Epithelial cell of prostate (primary cell): ENCODE data around the gene SNRK.

Experiments used
- DNase-seq: peaks from one replicate; pipeline ENCODE4 v3.0.0-alpha.2; 2011; ENCODE audit warnings: low read depth, low spot score
- H3K27ac ChIP-seq: fragments of 450-650 bp; 2 replicates; pipeline ENCODE4 v1.5.1; 2017; ENCODE audit warnings: mild to moderate bottlenecking

Gene SNRK

GRCh38 chr3:43286115-43286840 lies at the start of gene SNRK:
Gene SNRK (plus strand): TSS chr3:43286540. CDS start chr3:43303204, 16,664 bp downstream.
- H3K27ac ChIP-seq: peak within 1 kb of the TSS; percentile 73
- peak; percentile 41 for DNase-seq

GRCh38 chr3:43238801-43239200 lies 47.5 kb upstream of the SNRK start:
- no peak for DNase-seq

DNA sequence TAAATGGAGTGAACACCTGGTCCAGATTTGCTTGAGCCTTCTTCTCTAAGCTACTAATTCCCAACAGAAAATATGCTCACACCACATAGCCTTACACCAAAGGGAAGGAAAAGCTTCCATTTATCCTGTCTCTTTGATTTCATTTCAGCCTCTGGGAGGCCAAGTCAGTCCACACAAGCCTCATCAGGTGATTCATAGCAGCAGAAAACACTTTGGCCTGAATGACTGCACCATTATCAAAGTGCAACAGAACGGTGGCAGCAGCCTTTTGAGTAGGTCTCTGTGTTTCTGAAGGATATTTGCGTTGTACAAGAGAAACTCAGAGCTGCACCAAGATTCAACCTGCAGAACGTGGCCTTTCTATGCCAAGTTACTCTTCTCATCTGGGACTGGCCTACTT lies 46.6 kb upstream of the SNRK start:
- DNase-seq: no peak
- H3K27ac ChIP-seq: no peak overlapping the region

More at GRCh38 chr3:43238801-43239200, 47.5 kb upstream of the SNRK start:
- no peak overlapping the region for H3K27ac ChIP-seq

DNA sequence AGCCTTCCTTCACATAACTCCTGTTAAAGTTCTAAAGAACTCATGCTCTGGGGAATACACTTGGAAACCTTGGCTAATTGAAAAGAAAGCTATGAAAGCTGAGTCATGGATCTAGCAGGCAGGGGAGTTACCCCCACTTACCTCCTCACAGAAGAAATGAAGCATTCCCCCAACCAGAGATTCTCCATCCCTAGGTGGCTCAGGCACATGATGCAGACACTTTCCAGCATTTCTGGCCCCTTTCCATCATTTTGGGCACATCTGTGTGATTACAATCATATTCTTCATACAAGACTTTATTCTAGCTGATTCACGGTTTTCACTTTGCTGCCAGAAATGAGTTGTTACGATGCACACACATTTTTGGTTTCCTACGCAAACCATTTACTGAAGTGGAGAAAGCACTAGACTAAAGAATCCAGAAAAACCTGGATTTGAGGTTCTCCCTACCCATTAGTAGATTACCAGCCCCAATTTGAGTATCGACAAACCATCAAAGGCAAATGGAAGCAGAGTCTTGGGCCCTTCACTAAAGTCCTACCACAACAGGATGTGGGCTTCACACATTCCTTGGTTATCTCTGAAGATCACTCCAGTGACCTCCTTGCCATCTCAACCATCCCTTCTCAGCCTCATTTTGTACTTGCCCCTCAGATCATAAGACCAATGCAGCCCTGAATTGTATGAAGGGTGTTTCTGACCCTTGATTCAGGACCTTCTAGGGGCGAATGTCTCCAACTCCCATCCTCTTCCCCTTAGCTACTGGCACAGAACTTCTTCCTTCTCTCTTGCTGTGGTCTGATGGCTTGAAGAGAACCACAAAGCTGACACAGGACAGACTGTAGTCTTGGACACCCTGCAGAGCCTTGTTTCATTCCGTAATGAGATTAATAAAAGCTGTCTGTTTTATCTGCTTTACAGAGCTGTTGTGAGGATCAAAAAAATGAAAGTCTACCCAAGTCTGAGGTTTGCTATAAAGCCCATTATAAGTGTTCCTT lies 42.5 kb upstream of the SNRK start:
- no peak overlapping the region for H3K27ac ChIP-seq

DNA sequence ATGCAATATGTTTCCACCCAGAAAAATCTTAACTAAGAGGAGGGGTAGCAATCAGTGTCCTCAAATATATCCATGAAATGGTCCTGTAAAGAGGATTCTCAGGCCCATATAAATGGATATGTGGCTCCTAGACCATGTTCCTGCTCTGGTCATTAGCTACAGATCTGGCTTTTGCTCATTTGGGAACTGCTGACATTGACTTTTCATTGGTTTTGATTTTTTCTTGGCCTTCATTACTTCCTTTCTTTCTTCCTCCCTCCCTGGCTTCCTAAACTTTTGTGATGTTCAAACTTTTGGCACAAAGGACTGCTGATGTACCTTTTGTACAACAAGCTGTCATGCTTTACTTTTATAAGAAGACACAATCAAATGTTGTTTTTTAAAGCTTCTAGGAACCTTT lies 41.6 kb upstream of the SNRK start:
- no peak for DNase-seq
- H3K27ac ChIP-seq: no peak overlapping the region

More for the DNA sequence above, 42.5 kb upstream of the SNRK start:
- no peak for DNase-seq

- DNase-seq: no peak
- H3K27ac ChIP-seq: no peak overlapping the region
Measured at GRCh38 chr3:43246976-43247375, 39.4 kb upstream of the SNRK start.

DNA sequence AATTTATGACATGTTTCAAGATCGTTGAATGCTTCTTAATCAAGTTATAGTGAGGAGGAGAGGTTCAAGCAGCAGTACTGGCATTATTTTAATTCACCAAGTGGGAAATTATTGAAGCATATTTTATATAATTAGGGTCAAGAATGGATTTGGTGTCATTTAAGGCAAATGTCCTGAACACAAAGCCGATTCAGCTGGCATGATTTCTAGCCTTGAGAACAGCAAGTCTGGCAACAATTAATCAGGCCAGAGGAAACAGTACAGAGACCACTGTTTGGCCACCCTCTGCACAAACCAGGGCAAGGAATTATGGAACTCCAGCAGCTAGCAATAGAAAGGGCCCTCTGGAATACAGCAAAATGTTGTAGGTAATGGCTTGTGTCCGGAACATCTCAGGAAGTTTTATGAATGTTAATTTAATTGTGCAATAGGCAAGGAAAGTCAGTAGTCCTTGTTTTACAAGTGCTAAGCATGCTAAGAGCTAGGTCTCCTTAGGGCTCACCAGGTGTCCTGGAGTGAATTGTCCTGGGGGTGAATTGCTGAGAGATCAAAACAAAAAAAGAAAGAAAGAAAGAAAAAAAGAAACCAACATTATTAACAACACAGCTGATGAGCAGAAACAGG lies 38.7 kb upstream of the SNRK start:
- DNase-seq: no peak
- no peak overlapping the region for H3K27ac ChIP-seq

DNA sequence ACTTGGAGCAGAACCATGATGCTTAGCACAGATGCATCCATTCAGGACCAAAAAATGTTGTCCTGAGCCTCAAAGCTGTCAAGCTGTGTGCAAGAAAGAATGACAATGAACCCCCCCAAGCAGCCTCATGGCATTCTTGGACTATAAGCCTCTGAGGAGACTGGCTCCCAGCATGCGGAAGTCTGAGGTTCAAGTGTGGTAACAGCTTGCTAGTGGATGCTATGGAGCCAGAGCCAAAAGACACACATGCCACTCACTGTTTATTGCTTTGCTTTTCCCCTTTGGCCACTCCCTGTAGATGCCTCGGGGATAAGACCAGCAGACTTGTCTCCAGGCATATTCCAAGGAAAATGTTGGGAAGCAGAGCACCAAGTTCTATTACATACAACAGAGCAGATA lies 38.2 kb upstream of the SNRK start:
- no peak for DNase-seq
- no peak overlapping the region for H3K27ac ChIP-seq

DNA sequence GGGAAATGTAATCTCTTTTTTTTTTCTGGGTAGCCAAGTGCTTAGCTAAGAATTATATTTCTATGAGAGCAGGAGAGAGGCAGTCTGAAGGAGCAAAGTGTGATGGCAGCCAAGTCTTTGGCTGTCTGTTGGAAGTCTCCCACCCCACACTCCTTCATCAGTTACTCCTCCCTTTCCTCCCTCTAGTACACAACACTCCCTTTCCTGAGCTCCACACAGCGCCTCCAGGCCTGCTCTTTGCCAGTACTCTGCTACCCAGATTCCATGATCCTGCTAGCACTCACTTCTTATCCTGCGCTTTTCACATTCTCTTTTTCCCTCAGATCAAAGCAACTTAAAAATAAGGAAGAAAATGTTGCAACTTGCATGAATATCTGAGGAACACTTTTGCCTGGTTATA lies 37.4 kb upstream of the SNRK start:
- H3K27ac ChIP-seq: no peak overlapping the region
- no peak for DNase-seq

DNA sequence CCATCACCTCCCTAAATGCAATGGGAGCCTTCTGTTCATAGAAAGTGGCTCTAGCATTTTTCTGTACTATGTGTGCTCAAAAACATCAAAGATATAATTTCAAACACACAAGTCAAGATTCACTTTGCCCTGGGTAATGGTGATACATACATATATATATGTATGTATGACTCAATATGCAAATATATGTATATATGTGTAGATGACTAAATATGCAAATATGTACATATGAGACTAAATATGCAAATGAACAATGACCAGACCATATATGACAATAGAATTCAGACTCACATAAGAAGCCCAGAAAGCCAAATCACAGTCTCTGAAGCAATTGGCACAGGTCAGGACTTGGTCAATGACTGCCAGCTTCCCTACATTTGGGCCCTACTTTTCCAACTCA lies 36.9 kb upstream of the SNRK start:
- DNase-seq: no peak
- H3K27ac ChIP-seq: no peak overlapping the region

DNA sequence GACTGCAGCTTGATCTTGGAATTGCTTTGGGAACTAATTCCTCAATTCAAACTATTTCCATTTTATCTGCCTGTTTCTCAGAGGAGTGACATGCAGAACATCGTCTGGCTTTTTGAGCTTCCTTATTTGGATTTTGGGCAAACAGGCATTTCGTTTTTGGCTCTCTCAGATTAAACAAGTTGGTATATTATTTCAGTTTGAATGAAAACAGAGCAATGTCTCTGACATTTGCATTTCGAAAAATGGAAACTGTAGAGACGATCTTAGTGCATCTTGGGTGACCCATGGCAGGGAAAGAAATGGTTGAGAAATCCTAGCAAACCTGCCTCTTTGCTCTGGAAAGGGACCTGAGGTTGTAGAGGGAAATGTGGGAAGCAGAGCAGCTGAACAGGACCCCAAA lies 33.0 kb upstream of the SNRK start:
- no peak for DNase-seq
- H3K27ac ChIP-seq: no peak overlapping the region

- no peak overlapping the region for H3K27ac ChIP-seq
Measured at GRCh38 chr3:43254125-43254524, 32.2 kb upstream of the SNRK start.

GRCh38 chr3:43255662-43256061 lies 30.7 kb upstream of the SNRK start:
- DNase-seq: no peak
- H3K27ac ChIP-seq: no peak overlapping the region

More at GRCh38 chr3:43254125-43254524, 32.2 kb upstream of the SNRK start:
- DNase-seq: no peak

DNA sequence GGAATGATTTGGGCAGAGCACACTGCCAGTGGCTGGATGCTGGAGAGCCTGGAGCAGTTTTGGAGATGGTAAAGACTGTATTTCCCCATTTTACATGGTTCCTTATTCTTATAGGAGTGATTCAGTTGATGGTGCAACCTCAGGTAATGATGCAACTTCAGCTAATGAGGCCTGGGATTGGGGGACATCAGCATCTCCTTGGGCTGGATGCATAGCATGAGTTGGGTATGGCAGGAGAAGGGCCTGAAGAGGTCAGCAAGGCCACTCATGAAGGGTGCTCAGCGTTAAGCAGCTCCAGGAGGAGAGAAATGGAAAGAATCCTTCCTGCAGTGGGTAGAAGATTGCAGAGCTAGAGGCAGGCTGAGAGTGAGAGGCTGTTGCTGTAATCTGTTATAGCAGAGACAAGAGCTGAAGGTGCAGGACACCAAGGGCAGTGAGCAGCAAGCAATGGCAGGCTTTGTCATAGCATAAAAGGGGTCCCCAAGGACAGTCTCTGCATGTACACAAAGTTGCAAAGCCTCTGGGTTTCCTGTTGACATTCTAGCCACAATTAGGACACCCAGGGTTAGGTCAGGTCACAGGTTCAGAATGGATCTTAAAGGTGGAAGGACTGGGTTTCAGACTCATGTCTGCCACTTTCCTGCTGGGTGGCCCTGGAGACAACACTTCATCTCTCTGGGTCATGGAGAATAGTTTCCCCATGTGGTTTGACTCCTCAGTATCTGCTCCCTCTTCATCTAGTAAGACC lies 29.5 kb upstream of the SNRK start:
- H3K27ac ChIP-seq: peak overlapping the region; percentile 14
- DNase-seq: no peak

DNA sequence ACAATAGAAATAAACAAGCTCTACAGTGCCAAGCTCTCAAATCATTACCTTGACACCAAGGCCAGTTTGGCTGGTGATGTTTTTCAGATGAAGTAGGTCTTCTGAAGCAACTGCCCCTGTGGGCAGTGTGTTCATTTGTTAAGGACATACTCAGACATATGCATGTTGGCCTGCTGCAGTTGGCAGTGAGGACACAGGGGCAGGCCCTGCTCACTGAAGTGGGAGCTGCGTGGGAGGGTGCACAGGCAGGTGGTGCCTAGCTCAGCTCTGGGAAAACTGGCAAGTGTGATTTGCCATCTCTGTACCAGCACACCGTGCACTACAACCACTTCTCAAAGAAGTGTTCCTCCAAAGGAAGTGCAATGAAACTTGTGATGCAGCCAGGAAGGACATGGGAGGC lies 28.5 kb upstream of the SNRK start:
- no peak overlapping the region for H3K27ac ChIP-seq
- DNase-seq: no peak

DNA sequence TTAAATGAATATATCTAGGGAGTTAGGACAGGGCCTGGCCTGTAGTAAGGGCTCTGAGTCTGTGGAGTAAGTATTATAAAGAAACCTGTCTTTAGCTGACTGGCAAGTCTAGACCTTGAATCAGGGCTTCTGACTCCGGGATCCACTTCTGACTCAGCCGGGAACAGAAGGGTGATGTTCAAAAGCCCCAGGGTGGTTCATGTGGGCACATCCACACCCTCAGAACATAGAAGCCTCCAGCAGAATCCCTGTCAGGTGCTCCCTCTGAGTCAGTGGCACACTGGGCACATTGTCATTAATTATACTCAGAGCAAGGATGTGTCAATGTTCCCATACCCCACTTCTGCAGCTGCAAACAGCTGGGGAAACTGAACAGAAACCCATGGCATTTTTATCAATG lies 26.7 kb upstream of the SNRK start:
- DNase-seq: peak; percentile 97
- peak overlapping the region; percentile 86 for H3K27ac ChIP-seq

DNA sequence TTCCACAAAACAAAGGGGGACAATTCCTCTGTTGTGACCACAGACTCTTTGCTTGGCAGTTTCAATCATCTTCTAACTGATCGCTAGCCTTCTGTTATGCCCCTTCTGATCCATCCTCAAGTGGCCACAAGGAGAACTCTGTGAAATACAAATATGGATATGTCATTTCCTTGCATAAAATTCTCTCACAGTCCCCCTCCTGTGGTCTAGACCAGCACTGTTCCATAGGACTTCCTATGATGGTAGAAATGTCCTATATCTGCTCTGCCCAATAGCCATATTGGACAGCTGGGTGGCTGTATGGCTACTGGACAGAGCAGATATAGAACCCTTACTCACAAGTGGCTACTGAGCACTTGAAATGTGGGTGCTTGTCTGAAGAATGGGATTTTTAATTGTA lies 25.9 kb upstream of the SNRK start:
- DNase-seq: no peak
- peak overlapping the region; percentile 86 for H3K27ac ChIP-seq

GRCh38 chr3:43262194-43262593 lies 24.1 kb upstream of the SNRK start:
- H3K27ac ChIP-seq: no peak overlapping the region
- DNase-seq: no peak

- DNase-seq: no peak
- H3K27ac ChIP-seq: no peak overlapping the region
Measured at GRCh38 chr3:43266451-43266850, 19.9 kb upstream of the SNRK start.

GRCh38 chr3:43266995-43267394 lies 19.3 kb upstream of the SNRK start:
- no peak for DNase-seq
- H3K27ac ChIP-seq: no peak overlapping the region
